Mononuclear cell (primary cell): ENCODE results near the gene GTPBP10. TPM values are rescaled to one million over a fixed set of nuclear protein-coding genes. Genes with fewer than 3 reads are reported as not detected.

Experiments used
- H3K27me3 ChIP-seq: 2 replicates; pipeline ENCODE4 v1.6.0; 2011; ENCODE audit warnings: low read length, control low read depth; ENCODE audit not compliant: insufficient read depth
- H3K4me1 ChIP-seq: 2 replicates; pipeline ENCODE4 v1.5.1; 2011; ENCODE audit warnings: mild to moderate bottlenecking, low read length, control low read depth; ENCODE audit not compliant: insufficient read depth
- H3K4me3 ChIP-seq: 2 replicates; pipeline ENCODE4 v1.5.1; 2011; ENCODE audit warnings: mild to moderate bottlenecking, low read length, moderate library complexity
- H3K9me3 ChIP-seq: 2 replicates; pipeline ENCODE4 v1.5.1; 2011; ENCODE audit warnings: low read depth, mild to moderate bottlenecking, control low read depth, low read length
- total RNA-seq: library from RNA; depleted of rRNA; stranded (reverse); fragments of >200 nt; gene quantifications from one replicate; pipeline ENCODE4 v1.2.3, GENCODE V29; 2012

Gene GTPBP10
- total RNA-seq, 1 donor, result 16.2 TPM

DNA sequence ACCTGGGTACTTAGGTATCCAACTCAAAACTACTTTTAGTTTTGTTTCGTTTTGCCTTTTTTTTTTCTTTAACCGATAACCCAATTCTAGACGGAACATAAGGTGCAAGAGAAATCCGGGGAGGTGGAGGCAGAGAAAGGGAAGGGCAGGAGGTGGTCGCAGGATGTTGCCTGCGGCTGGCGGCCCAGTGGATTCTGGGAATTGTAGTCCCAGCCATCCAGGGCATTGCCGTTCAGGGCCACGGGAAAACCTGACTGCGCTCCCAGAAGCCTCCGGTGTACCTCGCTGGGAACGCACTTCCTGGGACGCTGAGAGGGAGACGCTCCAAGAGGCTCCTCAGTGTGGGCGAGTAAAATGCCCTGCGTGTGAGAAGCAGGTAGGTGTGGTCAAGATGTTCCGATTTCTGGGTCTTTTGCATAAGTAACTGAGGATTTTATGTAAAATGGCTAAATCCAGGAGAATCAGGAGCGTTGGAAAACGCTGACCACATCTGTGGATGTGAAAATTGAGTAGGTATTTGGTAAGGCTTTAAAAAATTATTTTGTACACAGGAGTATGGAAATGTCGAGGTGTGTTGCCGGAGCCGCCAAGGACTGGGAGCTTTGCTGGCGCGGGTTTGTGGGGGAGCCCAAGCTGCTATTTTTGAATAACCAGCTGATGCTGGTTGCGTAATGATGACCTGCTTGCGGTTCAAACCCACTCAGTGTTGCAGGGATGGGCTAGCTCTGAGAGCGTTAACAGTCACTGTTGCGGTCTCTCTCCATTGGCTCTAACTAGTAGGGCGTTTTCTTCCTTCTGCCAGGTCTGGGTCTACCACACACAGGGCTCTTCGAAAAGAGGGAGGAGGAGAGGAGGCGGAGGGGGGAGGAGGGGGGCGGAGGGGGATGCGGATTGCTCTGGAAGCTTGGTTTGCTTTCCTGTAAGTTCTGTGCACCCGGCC lies 56.9 kb downstream of the GTPBP10 start, which contains the start of gene CLDN12:
CLDN12 (plus strand) TSS at position 288 of the 940 bp plus-strand sequence. CDS start 9,216 bp downstream, outside the sequence.
- Histone ChIP-seq H3K4me3 (peak within 1 kb of the TSS; percentile 44), H3K27me3 (no peaks in the 10 kb centered on the region), H3K4me1 (peaks cover 5% of the 10 kb centered on the region), H3K9me3 (peaks cover 7% of the 10 kb centered on the region)

GRCh38 chr7:90404777-90405176 lies 58.3 kb downstream of the GTPBP10 start:
- peaks cover 5% of the 10 kb centered on the region for H3K4me1 ChIP-seq
- H3K9me3 ChIP-seq, result no peaks in the 10 kb centered on the region
- no peak overlapping the region for H3K4me3 ChIP-seq
- H3K27me3 ChIP-seq, result no peaks in the 10 kb centered on the region

- no peaks in the 10 kb centered on the region for H3K27me3 ChIP-seq
- H3K9me3 ChIP-seq, result no peaks in the 10 kb centered on the region
- peaks cover 5% of the 10 kb centered on the region for H3K4me1 ChIP-seq
- H3K4me3 ChIP-seq, result no peak overlapping the region
Observed at GRCh38 chr7:90407484-90407821, 60.9 kb downstream of the GTPBP10 start.

DNA sequence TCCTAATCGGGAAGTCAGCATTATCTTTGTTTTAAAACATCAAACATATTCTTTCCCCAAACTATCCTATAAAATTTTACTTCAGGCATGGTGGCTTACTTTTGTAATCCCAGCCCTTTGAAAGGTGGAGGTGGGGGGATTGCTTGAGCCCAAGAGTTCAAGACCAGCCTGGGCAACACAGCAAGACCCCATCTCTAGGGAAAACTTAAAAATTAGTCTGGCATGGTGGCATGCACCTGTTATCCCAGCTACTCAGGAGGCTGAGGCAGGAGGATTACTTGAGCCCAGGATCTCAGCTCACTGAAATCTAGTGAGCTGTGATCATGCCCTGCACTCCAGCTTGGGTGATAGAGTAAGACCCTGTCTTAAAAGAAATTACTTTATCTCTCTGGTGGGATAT lies 61.6 kb downstream of the GTPBP10 start:
- H3K27me3 ChIP-seq, result no peaks in the 10 kb centered on the region
- peaks cover 5% of the 10 kb centered on the region for H3K4me1 ChIP-seq
- H3K4me3 ChIP-seq, result no peak overlapping the region
- H3K9me3 ChIP-seq, result no peaks in the 10 kb centered on the region

GRCh38 chr7:90409667-90410066 lies 63.2 kb downstream of the GTPBP10 start:
- Histone ChIP-seq H3K4me3 (no peak overlapping the region), H3K9me3 (no peaks in the 10 kb centered on the region), H3K4me1 (no peaks in the 10 kb centered on the region), H3K27me3 (no peaks in the 10 kb centered on the region)

- Histone ChIP-seq H3K4me3 (no peak overlapping the region), H3K4me1 (no peaks in the 10 kb centered on the region), H3K9me3 (no peaks in the 10 kb centered on the region), H3K27me3 (no peaks in the 10 kb centered on the region)
Observed at GRCh38 chr7:90411510-90411909, 65.0 kb downstream of the GTPBP10 start.

- Histone ChIP-seq H3K9me3 (no peaks in the 10 kb centered on the region), H3K27me3 (no peaks in the 10 kb centered on the region), H3K4me1 (no peaks in the 10 kb centered on the region), H3K4me3 (no peak overlapping the region)
Observed at GRCh38 chr7:90412458-90413184, 66.1 kb downstream of the GTPBP10 start.

DNA sequence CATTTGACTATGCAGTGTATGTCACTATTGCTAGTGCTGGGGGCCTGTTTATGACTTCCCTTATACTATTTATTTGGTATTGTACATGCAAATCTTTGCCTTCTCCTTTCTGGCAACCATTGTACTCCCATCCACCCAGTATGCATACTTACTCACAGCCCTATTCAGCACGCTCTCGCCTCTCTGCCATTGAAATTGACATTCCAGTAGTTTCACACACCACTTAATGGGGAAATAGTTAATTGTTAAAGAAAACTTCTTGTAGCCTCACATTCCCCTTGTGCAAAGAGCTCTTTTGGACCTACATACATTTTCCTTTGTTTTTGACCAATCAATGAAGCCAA lies 66.6 kb downstream of the GTPBP10 start:
- Histone ChIP-seq H3K4me3 (no peak overlapping the region), H3K9me3 (no peaks in the 10 kb centered on the region), H3K4me1 (no peaks in the 10 kb centered on the region), H3K27me3 (no peaks in the 10 kb centered on the region)

DNA sequence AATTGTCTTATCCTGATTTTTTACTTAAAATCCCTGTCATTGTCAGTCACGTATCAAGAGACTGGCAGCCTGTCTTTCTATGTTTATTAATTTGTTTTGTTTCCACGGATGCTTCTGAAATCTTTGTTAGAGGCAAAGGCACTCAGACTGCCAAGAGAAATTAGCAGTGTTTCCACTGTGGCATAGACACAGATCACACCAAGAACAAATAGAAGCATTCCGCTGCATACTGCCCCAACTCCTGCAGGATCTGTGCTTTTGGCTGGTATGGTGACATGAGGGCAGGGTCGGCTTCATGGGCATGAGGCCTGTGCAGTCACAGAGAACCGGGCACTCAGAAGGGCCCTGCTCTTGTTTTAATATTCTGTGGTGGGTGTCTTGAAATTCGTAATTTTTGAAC lies 75.1 kb downstream of the GTPBP10 start:
- no peak overlapping the region for H3K4me3 ChIP-seq
- no peaks in the 10 kb centered on the region for H3K9me3 ChIP-seq
- no peaks in the 10 kb centered on the region for H3K4me1 ChIP-seq
- no peaks in the 10 kb centered on the region for H3K27me3 ChIP-seq

- H3K9me3 ChIP-seq, result no peaks in the 10 kb centered on the region
- no peaks in the 10 kb centered on the region for H3K27me3 ChIP-seq
- H3K4me1 ChIP-seq, result no peaks in the 10 kb centered on the region
- no peak overlapping the region for H3K4me3 ChIP-seq
Observed at GRCh38 chr7:90424720-90425119, 78.2 kb downstream of the GTPBP10 start.

DNA sequence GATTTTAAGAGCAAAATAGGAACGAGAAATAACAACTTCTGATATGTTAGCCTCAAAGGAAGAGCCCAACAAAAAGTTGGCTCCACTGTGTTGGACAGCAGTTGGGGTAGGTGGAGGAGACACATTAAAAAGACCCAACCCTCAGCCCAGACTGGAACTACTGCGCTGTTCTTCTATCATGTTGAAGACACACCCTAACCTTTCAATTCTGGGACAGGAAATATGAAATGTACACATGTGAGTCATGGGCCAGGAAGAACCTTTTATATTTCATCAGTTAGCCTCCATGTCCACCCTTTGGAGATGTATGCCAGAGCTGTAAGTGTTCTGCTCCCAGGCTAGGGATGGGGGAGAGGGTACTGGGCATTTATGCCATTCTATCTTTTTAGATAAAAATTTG lies 78.9 kb downstream of the GTPBP10 start:
- Histone ChIP-seq H3K9me3 (no peaks in the 10 kb centered on the region), H3K4me1 (no peaks in the 10 kb centered on the region), H3K27me3 (no peaks in the 10 kb centered on the region), H3K4me3 (no peak overlapping the region)

GRCh38 chr7:90430614-90431460 lies 84.3 kb downstream of the GTPBP10 start:
- no peaks in the 10 kb centered on the region for H3K27me3 ChIP-seq
- no peaks in the 10 kb centered on the region for H3K9me3 ChIP-seq
- H3K4me1 ChIP-seq, result no peaks in the 10 kb centered on the region
- no peak overlapping the region for H3K4me3 ChIP-seq

DNA sequence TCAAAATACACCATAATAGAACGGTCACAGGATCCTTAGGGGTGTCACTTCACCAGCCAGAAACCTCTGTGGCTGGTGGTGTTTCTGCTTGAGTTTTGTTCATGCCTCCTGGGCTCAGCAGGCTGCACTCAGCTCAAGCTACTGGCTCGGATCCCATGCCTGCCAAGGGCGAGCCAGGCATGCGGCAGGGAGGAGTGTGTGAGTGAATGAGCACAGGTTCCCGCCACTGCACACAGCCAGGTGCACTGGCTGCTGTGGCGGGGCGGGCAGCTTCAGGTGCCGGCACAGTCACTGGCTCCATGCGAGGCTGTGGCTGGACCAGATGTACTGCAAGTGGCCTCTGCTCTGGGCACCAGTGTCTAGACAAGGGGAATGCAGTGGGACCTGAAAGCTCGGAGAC lies 86.2 kb downstream of the GTPBP10 start:
- Histone ChIP-seq H3K4me3 (no peak overlapping the region), H3K4me1 (no peaks in the 10 kb centered on the region)

DNA sequence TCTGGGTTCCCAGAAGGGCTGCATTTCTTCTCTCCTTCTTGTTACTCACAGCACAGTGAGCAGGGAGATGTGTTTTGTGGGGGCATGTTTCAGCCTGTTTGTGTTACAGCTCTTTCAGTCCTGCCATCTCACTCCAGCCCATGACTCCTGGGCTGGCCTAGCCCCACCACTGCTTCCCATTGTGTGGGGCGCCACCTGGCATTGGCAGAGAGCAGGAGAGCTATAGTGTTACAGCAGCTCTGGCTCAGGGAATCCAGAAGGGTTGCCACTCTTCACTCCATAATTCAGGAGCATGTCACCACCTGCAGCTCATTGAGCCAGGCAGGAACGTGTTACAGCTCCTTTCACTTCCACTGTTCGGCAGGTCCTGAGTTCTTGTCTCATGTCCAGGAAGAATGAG lies 86.7 kb downstream of the GTPBP10 start:
- no peaks in the 10 kb centered on the region for H3K27me3 ChIP-seq

More for the DNA sequence above, 86.2 kb downstream of the GTPBP10 start:
- Histone ChIP-seq H3K27me3 (no peaks in the 10 kb centered on the region), H3K9me3 (no peaks in the 10 kb centered on the region)

More for the DNA sequence above, 86.7 kb downstream of the GTPBP10 start:
- H3K9me3 ChIP-seq, result no peaks in the 10 kb centered on the region
- no peaks in the 10 kb centered on the region for H3K4me1 ChIP-seq
- no peak overlapping the region for H3K4me3 ChIP-seq
